ENCODE data around the gene MTG1. TPM values are rescaled to one million over a fixed set of nuclear protein-coding genes. Genes with fewer than 3 reads are reported as not detected.

The MTG1 gene
- total RNA-seq, 1 donor from 2014 or later = 14.7 TPM

DNA sequence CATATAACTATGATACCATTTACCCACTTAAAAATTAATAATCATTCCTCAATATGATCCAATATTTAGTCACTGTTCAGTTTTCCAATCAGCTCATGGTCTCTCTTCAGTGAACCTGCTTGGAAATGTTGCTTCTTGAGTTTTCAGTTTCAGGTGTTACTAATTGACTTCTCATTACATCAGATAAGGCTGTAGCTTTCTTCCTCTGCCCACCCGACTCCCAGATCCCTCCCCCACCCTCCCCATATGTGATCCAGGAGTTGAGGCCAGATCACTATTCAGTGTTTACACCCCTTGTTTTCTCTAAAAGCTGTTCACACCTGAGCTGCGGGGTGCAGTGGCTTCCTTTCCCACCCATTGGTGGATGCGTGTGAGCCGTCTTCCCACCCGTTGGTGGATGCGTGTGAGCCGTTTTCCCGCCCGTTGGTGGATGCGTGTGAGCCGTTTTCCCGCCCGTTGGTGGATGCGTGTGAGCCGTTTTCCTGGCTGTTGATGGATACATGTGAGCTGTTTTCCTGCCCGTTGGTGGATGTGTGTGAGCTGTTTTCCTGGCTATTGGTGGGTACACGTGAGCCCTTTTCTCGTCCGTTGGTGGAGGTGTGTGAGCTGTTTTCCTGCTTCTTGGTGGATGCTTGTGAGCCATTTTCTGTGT, 3.2 kb upstream of the MTG1 start:
- no peak for DNase-seq
- ATAC-seq (ENCODE audit: poor library complexity) = no peak
- intact Hi-C loops (cut with DNase I) = no loop called here

DNA sequence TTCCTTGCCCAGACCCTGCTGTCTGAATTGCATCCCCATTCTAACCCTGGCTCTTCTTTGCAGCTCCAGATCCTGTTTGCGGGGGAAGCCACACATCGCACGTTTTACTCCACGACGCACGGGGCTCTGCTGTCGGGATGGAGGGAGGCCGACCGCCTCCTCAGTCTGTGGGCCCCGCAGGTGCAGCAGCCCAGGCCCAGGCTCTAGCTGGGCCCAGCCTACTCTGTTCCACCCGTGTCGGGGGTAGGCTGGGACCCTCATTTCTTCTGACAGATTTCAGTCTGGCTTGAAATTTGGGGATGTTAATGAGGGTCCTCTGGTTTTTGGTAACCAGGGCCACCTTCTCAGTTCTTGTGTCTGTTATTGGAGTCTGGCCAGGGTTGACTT, 2.7 kb upstream of the MTG1 start:
- DNase-seq (no peak), ATAC-seq (ENCODE audit: poor library complexity) (no peak)
- intact Hi-C loops (cut with DNase I) = no loop called here

DNA sequence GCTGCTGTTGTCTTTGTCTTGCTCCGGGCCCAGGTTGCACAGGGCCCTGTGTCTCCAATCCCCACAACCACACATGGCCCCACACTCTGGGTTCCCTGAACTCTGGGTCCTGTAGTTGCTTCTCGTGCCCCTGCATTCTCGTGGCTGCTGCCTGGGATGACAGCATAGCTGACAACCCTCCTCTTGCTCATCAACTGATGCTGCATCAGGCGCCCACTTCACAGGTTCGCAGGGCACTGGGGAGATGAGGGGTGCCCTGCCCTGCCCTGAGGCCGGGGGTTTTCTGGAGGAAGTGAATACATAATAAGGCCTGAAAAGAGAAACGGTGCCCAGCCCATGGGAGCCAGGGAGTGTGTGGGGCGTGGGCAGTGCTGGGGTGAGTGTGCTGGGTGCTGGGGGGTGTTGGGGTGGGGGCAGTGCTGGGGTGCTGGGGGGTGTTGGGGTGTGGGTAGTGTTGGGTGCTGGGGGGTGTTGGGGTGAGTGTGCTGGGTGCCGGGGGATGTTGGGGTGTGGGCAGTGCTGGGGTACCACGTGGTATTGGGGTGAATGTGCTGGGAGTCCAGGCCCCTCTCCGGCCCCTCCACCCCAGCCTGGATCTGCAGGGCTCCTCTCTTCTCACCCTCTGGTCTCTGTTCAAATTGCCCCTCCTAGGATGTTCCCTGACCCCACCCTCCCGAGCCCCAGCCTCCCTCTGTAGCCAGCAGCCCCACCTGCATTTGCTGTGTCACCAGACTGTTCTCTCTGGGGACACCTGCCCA, 2.0 kb upstream of the MTG1 start:
- intact Hi-C loops (cut with DNase I) = no loop called here
- no peak for DNase-seq
- ATAC-seq (ENCODE audit: poor library complexity) = no peak

DNA sequence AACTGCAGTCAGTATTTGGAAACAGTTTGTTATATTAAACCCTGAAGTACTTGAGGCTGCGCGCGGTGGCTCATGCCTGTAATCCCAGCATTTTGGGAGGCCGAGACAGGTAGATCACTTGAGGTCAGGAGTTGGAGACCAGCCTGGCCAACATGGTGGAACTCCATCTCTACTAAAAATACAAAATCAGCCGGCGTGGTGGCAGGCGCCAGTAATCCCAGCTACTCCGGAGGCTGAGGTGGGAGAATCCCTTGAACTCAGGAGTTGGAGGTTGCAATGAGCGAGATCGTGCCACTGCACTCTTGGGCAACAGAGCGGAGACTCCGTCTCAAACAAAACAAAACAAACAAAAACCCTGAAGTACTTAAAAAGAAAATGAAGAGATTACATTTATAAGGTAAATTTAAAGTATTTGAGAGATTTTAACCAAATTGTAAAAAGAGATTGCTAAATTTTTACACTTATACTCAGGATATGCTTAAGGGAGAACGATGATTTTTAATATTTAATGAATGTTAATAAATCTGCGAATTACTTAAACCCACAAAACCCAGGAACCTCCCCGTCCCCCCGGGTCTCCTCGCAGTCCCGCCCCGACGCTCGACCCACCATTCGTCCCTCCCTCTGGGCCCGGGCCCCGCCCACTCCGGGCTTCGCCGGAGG, 425 bp upstream of the MTG1 start:
- intact Hi-C loops (cut with DNase I) = no loop called here
- no peak for DNase-seq
- no peak for ATAC-seq (ENCODE audit: poor library complexity)

DNA sequence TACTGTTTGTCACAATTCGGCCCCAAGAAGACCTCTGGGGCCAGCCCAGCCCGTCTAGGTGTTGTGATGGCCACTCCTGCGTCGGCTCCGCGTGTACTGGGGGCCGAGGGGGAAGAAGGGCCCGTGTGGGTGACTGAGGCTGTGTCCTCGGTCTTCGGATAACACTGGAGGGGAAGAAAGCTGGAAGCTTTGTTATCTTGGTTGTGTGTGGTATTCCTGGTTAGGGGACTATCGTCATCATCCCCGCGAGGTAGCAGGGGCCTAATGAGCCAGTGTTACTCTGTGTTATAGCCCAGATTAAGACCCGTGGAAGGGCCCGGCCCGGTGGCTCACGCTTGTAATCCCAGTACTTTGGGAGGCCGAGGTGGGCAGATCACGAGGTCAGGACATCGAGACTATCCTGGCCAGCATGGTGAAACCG, 854 bp downstream of the MTG1 start:
- intact Hi-C loops (cut with DNase I) = no loop called here
- ATAC-seq (ENCODE audit: poor library complexity) = no peak
- no peak for DNase-seq

DNA sequence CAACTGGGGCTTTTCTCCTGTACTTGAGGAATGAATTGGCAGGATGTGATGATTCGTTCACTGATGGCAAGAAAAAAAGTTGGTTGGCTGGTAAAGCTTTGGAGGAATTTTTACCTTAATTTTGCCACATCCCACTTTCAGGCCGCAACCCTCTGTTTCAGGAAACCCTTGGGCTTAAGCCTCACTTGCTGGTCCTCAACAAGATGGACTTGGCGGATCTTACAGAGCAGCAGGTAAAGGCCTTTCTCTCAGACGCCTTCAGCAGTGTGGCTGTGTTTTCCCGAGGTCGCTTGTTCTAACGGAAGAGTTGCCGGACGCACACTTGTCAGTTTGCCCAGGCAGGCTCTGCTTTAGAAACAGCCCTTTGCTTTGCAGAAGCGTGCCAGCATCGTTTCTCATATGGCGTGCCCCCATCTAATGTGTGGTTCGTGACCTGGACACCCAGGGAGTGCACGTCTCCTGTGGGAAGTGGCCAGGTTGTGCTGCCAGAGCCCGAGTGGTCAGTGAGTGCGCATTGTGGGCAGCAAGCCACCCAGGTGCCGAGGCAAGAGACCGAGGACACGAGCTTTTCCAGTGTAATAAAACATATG, 2.2 kb downstream of the MTG1 start:
- no peak for DNase-seq
- intact Hi-C loops (cut with DNase I) = no loop called here
- ATAC-seq (ENCODE audit: poor library complexity) = no peak

DNA sequence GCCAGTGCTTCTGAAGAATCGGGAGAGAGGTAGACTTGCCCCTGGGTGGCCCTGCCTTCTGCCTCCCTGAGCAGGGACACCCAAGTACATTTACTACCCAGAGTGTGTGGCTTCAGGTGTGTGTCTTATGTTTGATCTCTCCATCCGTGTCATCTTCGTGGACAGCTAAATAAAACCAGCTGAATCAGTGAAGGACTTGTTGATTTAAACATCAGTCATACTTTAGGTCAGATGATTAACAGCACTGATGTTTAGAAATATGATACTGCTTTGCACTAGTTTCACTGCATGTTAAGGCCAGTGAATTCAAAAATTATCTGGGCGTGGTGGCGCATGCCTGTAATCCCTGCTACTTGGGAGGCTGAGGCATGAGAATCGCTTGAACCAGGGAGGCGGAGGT, 4.0 kb downstream of the MTG1 start:
- DNase-seq = no peak
- intact Hi-C loops (cut with DNase I) = no loop called here
- ATAC-seq (ENCODE audit: poor library complexity) = no peak

DNA sequence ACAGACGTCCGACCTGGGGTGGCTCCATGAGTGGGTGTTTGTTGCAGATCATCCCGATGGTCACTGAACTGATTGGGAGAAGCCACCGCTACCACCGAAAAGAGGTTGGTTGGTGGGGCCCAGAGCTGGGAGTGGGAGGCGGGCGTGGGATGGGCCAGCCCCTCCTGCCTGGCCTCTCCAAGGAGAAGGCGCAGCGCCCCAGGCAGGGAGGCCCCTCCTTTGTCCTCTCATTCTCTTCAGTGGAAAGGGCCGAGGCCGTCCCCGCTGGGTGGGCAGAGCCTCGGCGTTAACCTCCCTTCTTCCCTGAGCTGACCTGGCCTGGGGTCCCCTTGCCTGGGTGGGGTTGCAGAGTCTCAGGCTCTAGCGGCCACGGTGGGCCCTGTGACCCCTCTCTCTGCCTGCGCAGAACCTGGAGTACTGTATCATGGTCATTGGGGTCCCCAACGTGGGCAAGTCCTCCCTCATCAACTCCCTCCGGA, 5.2 kb downstream of the MTG1 start:
- intact Hi-C loops (cut with DNase I) = no loop called here
- ATAC-seq (ENCODE audit: poor library complexity) (no peak), DNase-seq (no peak)

DNA sequence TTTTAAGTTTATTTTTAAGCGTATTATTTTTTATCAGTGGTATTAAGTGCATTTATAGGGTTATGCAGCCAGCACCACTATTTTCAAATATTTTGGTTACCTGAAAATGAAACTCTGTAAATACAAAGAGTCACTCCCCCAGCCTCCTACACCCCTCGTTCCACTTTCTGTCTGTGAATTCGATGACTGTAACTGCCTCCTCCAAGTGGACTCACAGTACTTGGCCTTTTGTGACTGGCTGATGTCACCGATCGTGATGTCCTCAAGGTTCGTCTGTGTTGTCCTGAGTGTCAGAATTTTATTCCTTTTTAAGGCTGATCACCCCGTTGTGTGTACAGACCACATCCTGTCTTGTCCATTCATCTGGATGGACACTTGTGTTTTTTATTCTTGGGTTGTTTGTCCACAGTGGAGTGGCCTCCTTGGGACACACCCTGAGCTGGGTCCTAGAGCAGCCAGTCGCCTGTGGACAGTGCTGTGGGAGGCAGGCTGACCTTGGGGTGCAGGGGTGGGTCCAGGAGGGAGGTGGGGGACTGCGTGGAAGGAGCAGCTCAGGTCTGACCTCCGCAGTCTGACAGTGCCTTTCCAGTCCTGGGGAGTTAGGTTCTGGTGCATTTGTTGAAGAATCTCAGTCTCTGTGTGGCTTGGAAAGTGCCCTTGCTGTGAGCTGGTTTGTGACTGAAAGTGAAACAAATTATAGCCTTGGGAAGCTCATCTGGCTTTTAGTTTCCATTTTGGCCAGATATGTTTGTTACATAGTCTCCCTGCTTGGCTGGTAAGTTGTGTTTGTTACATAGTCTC, 6.9 kb downstream of the MTG1 start:
- DNase-seq (no peak), ATAC-seq (ENCODE audit: poor library complexity) (no peak)
- intact Hi-C loops (cut with DNase I) = no loop called here

DNA sequence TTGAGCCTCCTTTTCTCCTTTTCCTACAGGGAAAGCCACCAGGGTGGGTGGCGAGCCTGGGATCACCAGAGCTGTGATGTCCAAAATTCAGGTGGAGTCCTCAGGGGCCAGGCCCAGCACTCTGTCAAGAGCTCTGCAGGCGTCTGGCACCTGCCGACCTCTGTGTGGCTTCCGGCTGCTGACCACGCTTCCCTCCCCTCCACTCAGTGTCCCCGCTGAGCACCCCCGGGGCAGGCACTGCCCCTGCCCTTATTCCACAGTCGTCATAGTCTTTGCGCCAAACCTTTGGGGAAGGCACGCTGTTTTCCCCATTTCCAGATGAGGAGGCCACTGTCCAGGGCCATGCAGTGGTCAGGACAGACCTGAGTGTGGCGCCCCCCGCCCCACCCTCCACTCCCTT, 7.5 kb downstream of the MTG1 start:
- ATAC-seq (ENCODE audit: poor library complexity) (no peak), DNase-seq (no peak)
- intact Hi-C loops (cut with DNase I) = no loop called here

DNA sequence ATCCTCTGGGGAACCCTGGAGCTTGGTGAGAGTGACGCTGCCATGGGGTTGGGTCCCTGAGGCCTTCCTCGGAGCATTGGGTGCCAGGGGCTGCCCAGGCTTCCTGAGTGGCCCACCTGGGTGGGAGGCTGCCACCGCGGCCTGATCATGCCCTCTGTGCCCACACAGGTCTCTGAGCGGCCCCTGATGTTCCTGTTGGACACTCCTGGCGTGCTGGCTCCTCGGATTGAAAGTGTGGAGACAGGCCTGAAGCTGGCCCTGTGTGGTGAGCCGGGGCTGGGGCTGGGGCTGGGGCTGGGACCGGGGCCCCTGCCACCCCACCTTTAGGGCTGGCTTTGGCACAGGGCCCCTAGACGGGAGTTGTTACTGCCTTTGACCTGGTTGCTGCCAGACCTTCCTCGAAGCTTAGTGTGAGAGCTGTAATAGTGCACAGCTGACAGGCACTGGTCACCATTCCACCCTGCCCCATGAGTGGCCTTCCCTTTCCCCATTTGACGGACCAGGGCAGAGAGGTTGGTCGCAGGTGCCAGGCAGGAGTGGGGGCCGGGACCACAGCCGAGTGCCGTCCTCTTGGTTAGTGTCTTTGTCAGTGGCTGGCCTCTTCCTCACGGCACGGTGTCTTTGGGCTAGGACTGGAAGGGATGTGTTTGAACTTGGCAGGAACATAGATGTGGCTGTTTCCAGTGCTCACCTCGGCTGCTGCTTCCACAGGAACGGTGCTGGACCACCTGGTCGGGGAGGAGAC, 8.2 kb downstream of the MTG1 start:
- intact Hi-C loops (cut with DNase I) = no loop called here
- DNase-seq = no peak
- no peak for ATAC-seq (ENCODE audit: poor library complexity)

DNA sequence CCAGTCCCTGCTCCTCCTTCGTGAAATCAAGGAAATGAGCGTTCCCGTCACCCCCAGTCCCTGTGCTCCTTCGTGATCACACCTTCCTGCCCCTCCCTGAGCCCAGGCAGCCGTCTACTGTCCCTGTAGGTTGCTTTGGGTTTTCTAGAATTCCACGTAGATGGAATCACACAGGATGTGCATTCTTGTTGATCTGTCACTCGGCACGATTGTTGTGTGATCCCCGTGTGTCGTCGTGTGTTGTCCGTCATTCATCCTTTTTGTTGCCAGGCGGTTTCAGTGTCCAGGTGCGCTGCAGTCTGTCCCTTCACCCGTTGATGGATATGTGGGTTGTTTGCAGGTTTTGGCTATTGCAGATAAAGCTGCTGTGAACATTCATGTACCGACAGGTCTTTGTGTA, 9.4 kb downstream of the MTG1 start:
- intact Hi-C loops (cut with DNase I) = no loop called here
- DNase-seq = no peak
- no peak for ATAC-seq (ENCODE audit: poor library complexity)

DNA sequence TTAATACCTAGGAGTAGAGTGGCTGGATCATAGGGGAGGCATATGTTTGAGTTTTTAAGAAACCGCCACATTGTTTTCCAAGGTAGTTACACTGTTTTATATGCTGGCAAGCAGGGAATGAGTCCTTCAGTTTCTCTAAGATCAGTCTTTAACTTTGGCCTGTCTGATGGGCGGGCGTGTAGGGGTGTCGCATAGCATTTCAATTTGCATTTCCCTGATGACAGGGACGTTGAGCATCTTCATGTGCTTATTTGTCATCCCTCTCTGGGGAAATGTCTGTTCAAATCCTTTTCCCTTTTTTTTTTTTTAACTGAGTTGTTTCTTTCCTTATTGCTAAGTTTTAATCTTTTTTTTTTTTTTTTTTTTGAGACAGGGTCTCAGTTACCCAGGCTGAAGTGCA, 9.8 kb downstream of the MTG1 start:
- intact Hi-C loops (cut with DNase I) = no loop called here
- DNase-seq = no peak

DNA sequence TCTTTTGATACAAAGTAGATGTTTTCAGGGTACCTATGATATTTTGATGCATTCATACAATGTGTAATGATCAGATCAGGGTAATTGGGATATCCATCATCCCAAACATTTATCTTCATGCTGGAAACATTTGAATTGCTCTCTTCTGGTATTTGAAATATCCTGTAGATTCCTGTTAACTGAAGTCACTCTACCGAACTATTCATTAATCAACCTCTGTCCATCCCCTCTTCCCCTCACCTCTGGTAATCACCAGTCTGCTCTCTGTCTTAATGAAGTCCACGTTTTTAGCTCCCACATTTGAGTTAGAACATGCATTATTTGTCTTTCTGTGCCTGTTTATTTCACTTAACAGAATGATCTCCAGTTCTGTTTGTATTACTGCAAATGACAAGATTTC, 11.3 kb downstream of the MTG1 start:
- no peak for DNase-seq
- intact Hi-C loops (cut with DNase I) = no loop called here
- ATAC-seq (ENCODE audit: poor library complexity) = no peak

More for the DNA sequence above, 9.8 kb downstream of the MTG1 start:
- ATAC-seq (ENCODE audit: poor library complexity) = no peak

DNA sequence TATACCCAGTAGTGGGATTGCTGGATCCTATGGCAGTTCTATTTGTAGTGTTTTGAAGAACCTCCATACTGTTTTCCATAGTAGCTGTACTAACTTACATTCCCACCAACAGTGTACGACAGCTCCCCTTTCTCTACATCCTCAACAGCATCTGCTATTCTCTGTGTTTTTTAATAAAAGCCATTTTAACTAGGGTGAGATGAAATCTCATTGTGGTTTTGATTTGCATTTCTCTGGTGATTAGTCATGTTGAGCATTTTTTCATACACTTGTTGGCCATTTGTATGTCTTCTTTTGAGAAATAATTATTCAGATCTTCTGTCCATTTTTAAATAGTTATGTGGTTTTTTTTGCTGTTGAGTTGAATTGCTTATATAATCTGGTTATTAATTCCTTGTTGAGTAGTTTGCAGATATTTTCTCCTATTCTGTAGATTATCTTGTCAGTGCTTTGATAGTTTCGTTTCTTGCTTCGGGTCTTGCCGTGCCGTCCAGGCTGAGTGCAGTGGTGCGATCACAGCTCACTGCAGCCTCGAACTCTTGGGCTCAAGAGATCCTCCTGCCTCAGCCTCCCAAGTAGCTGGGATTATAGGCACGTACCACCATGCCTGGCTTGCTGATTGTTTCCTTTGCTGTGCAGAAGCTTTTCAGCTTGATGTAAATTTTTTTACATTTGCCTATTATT, 12.0 kb downstream of the MTG1 start:
- DNase-seq (no peak), ATAC-seq (ENCODE audit: poor library complexity) (no peak)
- intact Hi-C loops (cut with DNase I) = no loop called here

DNA sequence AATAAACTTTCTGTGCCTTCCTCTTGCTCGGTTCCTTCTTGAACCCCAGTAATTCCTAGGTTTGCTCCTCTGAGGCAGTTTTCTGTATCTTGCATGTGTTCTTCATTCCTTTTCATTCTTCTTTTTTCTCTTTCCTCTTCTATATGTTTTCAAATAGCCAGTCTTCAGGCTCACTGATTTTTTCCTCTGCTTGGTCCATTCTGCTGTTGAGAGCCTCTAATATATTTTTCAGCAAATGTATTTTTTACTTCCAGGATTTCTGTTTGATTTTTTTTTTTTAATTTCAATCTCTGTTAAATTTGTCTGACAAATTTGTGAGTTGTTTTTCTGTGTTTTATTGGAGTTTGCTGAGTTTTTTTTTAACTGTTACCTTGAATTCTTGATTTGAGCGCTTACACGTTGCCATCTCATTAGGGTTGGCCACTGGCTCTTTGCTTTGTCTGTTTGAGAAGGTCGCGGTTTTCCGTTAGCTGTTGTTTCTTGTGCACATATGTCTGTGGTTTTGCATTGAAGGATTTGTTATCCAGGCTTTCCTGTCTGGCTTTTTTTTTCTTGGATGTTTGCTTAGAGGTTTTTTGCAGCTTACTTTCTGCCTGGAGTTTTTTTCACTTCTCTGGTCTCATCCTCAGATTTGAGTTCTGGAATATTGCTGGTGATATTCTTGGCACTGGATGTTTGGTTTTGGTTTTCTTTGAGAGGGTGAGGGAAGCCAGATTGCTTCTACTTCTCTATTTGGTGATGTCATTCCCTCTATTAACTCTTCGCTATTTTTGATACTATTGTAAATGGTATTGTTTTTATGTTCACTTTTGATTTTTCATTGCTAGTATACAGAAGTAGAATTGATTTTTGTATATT, 17.8 kb downstream of the MTG1 start:
- intact Hi-C loops (cut with DNase I) = no loop called here
- no peak for ATAC-seq (ENCODE audit: poor library complexity)

DNA sequence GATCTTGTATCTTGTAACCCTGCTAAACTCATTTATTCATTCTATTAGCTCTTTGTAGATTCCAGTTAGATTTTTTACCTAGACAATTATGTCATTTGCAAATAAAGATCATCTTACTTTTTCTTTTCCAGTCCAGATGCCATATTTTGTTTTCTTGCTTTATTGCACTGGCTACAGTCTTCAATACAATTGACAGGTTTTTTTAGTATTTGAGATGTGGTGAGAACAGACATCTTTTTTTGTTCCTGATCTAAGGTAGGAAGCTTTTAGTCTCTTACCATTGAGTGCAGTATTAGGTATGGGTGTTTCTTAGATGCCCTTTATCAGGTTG, 18.4 kb downstream of the MTG1 start:
- no peak for DNase-seq
- intact Hi-C loops (cut with DNase I) = no loop called here
- no peak for ATAC-seq (ENCODE audit: poor library complexity)

More for the DNA sequence above, 17.8 kb downstream of the MTG1 start:
- DNase-seq = no peak

All from Right ventricle myocardium superior (tissue), 1 donor.